Stimulated activated CD8-positive, alpha-beta memory T cell treated with anti-CD3 and anti-CD28 coated beads, Interleukin-4, amount 100 ng/mL, for 24 hours (primary cell): Measurements from ENCODE around the gene CPM.
A peak's percentile ranks its signal among the peaks of the same experiment; 100 is the strongest.
"Not testable (repeated sequence)": the region's sequence is repeated elsewhere in the genome, so short reads cannot be mapped to it uniquely, and the experiment has no call there.

ENCODE experiments used
- DNase-seq: peaks from one replicate; pipeline ENCODE4 v3.0.0-alpha.2; 2020; ENCODE audit warnings: low read depth

CPM gene

DNA sequence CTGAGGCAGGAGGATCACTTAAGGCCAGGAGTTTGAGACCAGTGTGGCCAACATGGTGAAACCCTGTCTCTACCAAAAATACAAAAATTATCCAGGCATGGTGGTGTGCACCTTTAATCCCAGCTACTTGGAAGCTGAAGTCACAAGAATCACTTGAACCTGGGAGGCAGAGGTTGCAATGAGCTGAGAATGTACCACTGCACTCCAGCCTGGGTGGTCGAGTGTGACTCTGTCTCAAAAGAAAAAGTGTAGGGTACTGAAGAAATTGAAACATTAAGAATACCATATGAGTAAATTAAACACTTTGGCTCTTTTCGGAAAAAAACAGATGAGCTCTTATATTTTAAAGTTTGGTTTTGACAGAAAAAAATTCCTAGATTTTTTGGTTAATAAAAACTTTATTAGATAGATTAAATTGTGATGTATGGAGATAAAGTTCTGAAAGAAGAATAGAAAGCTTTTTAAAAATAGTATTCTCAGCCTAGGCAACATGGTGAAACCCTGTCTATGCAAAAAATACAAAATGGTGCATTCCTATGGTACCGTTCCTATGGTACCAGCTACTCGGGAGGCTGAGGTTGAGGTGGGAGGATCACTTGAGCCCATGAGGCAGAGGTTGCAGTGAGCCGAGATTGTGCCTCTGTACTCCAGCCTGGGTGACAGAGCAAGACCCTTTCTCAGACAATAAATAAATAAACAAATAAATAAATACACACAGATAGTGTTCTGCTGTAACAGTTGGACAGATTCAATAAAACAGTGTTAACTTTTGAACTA is 104.9 kb downstream of the CPM start:
- no peak for DNase-seq

DNA sequence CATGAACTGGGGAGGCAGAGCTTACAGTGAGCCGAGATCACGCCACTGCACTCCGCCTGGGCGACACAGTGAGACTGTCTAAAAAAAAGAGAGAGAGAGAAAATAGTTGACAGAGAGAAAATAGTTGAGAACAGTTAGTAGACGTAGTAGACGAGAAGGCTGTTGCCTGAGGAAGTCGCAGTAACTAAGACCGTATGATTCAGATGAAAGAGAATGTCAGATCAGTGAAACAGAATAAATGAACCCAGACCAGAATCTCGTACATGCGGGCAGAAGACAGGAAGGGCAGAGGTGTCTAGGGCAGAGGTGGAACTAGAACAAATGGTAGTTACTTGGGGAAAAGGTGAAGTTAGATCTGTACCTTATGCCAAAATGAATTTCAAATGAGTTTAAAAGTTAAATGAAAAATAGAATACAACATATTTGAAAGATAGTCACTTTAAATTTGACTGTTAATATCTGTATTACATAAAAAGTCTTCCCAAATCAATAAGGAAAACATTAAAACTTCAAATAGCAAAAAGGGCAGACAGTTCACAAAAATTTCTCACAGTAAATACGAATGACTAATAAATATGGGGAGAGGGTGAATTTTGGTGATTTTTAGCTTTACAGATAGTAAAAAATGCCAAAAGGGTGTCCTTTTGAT is 107.3 kb downstream of the CPM start:
- no peak for DNase-seq

DNA sequence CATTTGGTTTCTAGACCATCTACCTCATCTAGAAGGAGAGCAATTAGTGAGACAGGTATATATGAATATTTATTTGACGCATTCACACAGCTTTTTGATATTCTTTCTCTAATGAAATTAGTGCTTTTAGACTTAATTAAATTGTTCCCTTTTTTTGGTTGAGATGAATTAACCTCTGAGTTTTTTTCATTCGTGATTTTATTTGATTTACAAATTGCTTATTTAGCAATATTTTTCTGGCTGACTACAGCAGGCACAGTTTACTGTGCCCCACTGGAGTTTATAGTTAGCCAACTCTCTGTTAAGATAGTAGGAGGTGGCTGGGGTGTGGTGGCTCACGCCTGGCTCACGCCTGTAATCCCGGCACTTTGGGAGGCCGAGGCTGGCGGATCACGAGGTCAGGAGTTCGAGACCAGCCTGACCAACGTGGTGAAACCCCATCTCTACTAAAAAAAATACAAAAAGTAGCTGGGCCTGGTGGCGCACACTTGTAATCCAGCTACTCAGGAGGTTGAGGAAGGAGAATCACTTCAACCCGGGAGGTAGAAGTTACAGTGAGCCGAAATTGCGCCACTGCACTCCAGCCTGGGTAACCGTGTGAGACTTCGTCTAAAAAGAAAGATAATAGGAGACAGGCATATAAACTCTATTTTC is 108.2 kb downstream of the CPM start:
- no peak for DNase-seq

DNA sequence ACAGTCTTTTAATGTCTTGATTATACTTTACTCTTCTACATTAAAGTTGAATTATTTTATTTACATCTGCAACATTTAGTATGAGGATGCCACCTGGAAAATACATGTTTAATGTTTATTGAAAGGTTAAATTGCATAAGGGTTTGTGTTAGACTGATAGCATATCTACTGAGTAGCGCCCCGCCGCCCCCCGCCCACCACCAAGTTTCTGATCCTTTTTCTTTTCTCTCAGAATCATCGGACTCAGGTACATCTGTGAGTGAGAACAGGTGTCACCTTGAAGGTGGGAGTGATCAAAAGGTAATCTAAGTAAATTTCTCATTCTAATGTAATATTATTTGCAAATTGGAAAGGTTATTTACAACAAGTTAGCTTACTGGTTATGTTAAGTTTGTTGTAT is 108.8 kb downstream of the CPM start:
- no peak for DNase-seq

DNA sequence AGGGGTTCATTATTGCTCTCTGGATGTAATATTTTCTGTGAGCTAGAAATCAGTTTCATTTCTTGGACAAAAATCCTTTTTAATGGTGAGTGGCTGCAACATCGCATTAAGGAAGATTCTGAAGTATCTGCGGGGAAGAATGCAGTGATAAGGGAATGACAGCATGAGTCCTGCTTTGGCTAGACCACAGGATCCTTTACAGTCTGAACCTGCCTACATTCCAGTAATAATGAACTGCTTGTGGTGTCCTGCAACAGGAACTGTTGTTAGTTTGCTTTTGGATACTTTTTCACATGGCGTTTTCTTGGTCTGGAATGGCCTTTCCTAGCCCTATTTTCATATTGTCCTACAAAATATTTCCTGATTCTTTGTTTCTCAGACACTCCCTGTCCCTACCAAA is 109.3 kb downstream of the CPM start:
- DNase-seq: no peak

GRCh38 chr12:68821357-68822188 is 111.4 kb downstream of the CPM start:
- DNase-seq: no peak

- not testable (repeated sequence) for DNase-seq
Observed at GRCh38 chr12:68819481-68819880, 113.5 kb downstream of the CPM start.

- no peak for DNase-seq
Observed at GRCh38 chr12:68815928-68816800, 116.8 kb downstream of the CPM start.

DNA sequence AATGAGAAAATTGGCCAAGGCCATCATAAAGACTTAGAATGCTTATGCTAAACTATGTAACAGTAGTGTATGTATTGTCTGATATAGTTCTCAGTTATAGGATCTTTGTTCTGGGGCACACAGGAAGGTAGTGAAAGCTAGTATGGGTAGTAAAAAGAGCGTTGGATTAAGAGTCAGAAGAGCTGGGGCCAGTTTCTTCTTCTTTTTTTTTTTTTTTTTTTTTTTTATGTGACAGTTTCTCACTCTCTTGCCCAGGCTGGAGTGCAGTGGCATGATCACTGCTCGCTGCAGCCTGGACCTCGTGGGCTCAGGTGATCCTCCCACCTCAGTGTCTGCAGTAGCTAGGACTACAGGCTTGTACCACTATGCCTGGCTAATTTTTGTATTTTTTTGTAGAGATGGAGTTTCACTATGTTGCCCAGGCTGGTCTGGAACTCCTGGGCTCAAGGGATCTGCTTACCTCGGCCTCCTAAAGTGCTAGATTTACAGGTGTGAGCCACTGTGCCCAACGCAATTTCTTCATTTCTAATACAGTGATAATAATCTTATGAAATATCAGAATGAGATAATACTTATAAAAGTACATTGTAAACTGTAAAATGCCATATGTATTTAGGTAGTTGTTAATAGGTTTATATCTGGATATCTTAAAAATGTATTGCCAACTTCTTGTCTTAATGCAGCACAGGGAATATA is 117.6 kb downstream of the CPM start:
- no peak for DNase-seq

- DNase-seq: no peak
Observed at GRCh38 chr12:68814490-68815231, 118.3 kb downstream of the CPM start.

GRCh38 chr12:68813242-68813593 is 119.8 kb downstream of the CPM start:
- DNase-seq: no peak

- no peak for DNase-seq
Observed at GRCh38 chr12:68812553-68813241, 120.3 kb downstream of the CPM start.

DNA sequence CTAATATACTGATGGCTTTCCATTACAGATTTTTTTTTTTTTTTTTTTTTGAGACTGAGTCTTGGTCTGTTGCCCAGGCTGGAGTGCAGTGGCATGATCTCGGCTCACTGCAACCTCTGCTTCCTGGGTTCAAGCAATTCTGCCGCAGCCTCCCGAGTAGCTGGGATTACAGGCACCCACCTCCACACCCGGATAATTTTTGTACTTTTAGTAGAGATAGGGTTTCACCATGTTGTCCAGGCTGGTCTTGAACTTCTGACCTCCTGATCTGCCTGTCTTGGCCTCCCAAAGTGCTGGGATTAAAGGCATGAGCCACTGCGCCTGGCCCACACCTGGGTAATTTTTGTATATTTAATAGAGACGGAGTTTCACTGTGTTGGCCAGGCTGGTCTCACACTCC is 121.4 kb downstream of the CPM start:
- not testable (repeated sequence) for DNase-seq

DNA sequence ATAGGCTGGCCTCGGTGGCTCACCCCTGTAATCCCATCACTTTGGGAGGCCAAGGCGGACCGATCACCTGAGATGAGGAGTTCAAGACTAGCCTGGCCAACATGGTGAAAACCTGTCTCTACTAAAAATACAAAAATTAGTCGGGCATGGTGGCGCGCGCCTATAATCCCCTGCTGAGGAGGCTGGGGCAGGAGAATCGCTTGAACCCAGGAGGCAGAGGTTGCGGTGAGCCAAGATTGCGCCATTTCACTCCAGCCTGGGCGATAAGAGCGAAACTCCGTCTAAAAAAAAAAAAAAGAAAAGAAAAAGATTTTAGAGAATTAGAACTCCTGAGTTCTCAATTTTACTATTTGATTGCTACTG is 123.0 kb downstream of the CPM start:
- not testable (repeated sequence) for DNase-seq

DNA sequence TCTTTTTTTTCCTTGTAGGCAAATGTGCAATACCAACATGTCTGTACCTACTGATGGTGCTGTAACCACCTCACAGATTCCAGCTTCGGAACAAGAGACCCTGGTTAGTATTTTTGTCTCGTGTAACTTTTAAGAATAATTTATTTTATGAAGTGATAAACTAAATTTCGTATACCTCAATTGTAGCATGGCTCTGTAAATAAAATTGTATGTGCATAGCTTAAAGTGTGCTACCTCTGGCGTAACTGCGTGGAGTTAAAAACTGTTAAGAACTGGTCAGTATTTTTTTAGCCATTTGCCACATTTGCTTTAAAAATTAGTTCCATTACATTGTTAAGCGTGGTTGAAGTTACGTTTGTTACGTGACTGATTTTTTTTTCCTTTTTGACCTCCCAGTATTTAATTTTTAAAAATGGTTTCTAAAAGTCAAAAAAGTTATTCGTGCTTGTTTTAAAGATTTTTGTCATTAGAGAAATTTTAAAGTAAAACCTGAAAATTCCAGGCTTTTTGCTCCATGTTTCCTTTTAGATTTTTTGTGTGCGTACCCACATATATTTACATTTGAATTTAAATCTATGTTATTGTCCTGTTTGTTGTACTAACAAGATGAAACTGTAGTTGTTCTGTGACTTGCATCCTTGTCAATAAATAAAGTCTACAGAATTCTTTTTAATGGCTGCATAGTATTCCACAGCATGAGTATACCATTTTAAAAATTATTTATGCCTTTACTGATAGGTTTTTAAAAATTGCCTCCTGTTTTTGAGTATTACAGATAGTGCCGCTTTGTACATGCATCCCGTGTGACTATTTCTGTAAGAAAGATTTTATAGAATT is 123.6 kb downstream of the CPM start:
- no peak for DNase-seq

- DNase-seq: peak; percentile 50
Observed at GRCh38 chr12:68808388-68809189, 124.4 kb downstream of the CPM start.

GRCh38 chr12:68807576-68808387 is 125.2 kb downstream of the CPM start, which contains the start of gene MDM2:
Gene MDM2 (plus strand): TSS chr12:68808177. CDS start chr12:68808478, 301 bp downstream.
- peak; percentile 94 for DNase-seq
